HepG2 (cell line): ENCODE measurements around the gene ZPR1. TPM values are rescaled to one million over a fixed set of nuclear protein-coding genes. Genes with fewer than 3 reads are reported as not detected.

Source experiments
- CEBPB ChIP-seq: IDR thresholded peaks from 2 replicates; pipeline ENCODE4 v1.6.1; 2011; ENCODE audit warnings: low read depth, low read length, improper control_type of control experiment, borderline replicate concordance
- DNMT3B ChIP-seq: conservative IDR thresholded peaks from 2 replicates; pipeline ENCODE4 v1.6.1; 2016; ENCODE audit warnings: missing biosample characterization, control low read depth
- HNF4A ChIP-seq: sonication (generic); formaldehyde crosslinking; IDR thresholded peaks from 2 replicates; pipeline ENCODE4 v1.4.0; 2020; ENCODE audit warnings: missing genetic modification reagents
- PAF1 ChIP-seq: IDR thresholded peaks from 2 replicates; pipeline ENCODE4 v1.6.1; 2016; ENCODE audit warnings: missing genetic modification reagents, missing compliant biosample characterization
- PHF21A ChIP-seq: sonication (generic); formaldehyde crosslinking; IDR thresholded peaks from 2 replicates; pipeline ENCODE4 v1.5.0; 2020; ENCODE audit warnings: mild to moderate bottlenecking, missing genetic modification reagents
- SKI ChIP-seq: fragments of 450-650 bp; IDR thresholded peaks from one replicate; pipeline ENCODE4 v1.6.1; 2018; ENCODE audit warnings: mild to moderate bottlenecking; ENCODE audit not compliant: partially characterized antibody
- SMAD1 ChIP-seq: sonication (generic); formaldehyde crosslinking; IDR thresholded peaks from 2 replicates; pipeline ENCODE4 v1.4.0; 2020; ENCODE audit warnings: missing genetic modification reagents, low read depth, mild to moderate bottlenecking, borderline replicate concordance
- STAT6 ChIP-seq: sonication (generic); formaldehyde crosslinking; IDR thresholded peaks from 2 replicates; pipeline ENCODE4 v1.4.0; 2020; ENCODE audit warnings: missing genetic modification reagents, mild to moderate bottlenecking, borderline replicate concordance
- YY1 ChIP-seq: IDR thresholded peaks from 2 replicates; pipeline ENCODE4 v1.6.1; 2011; ENCODE audit warnings: low read length, low read depth, moderate library complexity, mild to moderate bottlenecking; ENCODE audit not compliant: insufficient read depth, insufficient replicate concordance
- ZBTB49 ChIP-seq: sonication (generic); formaldehyde crosslinking; IDR thresholded peaks from 2 replicates; pipeline ENCODE4 v1.4.0; 2020; ENCODE audit warnings: missing genetic modification reagents, borderline replicate concordance
- ZNF10 ChIP-seq: sonication (generic); formaldehyde crosslinking; IDR thresholded peaks from 2 replicates; pipeline ENCODE4 v1.4.0; 2020; ENCODE audit warnings: mild to moderate bottlenecking, low read depth, missing genetic modification reagents, borderline replicate concordance
- ZNF251 ChIP-seq: sonication (generic); formaldehyde crosslinking; IDR thresholded peaks from 2 replicates; pipeline ENCODE4 v1.9.0; 2021; ENCODE audit warnings: mild to moderate bottlenecking, missing genetic modification reagents
- ZNF543 ChIP-seq: sonication (generic); formaldehyde crosslinking; IDR thresholded peaks from 2 replicates; pipeline ENCODE4 v1.4.0; 2020; ENCODE audit warnings: mild to moderate bottlenecking, missing genetic modification reagents
- ZNF557 ChIP-seq: sonication (generic); formaldehyde crosslinking; IDR thresholded peaks from 2 replicates; pipeline ENCODE4 v1.4.0; 2020; ENCODE audit warnings: missing genetic modification reagents
- ZNF639 ChIP-seq: conservative IDR thresholded peaks from 2 replicates; pipeline ENCODE4 v1.6.1; 2018; ENCODE audit warnings: missing genetic modification reagents
- ZNF720 ChIP-seq: sonication (generic); formaldehyde crosslinking; IDR thresholded peaks from 2 replicates; pipeline ENCODE4 v1.4.0; 2020; ENCODE audit warnings: missing genetic modification reagents
- ZNF770 ChIP-seq: sonication (generic); formaldehyde crosslinking; IDR thresholded peaks from 2 replicates; pipeline ENCODE4 v1.5.0; 2020; ENCODE audit warnings: mild to moderate bottlenecking, missing genetic modification reagents
- ZNF782 ChIP-seq: sonication (generic); formaldehyde crosslinking; IDR thresholded peaks from 2 replicates; pipeline ENCODE4 v1.4.0; 2020; ENCODE audit warnings: missing genetic modification reagents, mild to moderate bottlenecking, borderline replicate concordance
- ZNF816 ChIP-seq: sonication (generic); formaldehyde crosslinking; IDR thresholded peaks from 2 replicates; pipeline ENCODE4 v1.8.0; 2022; ENCODE audit warnings: missing genetic modification reagents, mild to moderate bottlenecking, borderline replicate concordance
- ZSCAN30 ChIP-seq: sonication (generic); formaldehyde crosslinking; IDR thresholded peaks from 2 replicates; pipeline ENCODE4 v1.5.0; 2020; ENCODE audit warnings: mild to moderate bottlenecking, missing genetic modification reagents
- polyA plus RNA-seq, 8 experiments: library from polyadenylated mRNA; depleted of rRNA in 3 of 8; stranded (reverse) in 7 of 8; unstranded in 1 of 8; fragments of >200 nt; fragmentation: Illumina TruSeq in 4 of 8; extraction: Trizol in 4 of 8; gene quantifications; 2 replicates each; pipeline versions ENCODE4 v1.2.1 to v1.2.3, GENCODE V29; 2011 to 2016; ENCODE audit warnings: low read depth in 4 of 8, missing spikeins in 1 of 8, mixed read lengths in 1 of 8; ENCODE audit not compliant: insufficient read depth in 1 of 8
- total RNA-seq, 5 experiments: library from RNA; depleted of rRNA; stranded (reverse); fragments of >200 nt; fragmentation: Illumina TruSeq; extraction: Trizol; gene quantifications; 2 replicates each; pipeline ENCODE4 v1.2.3, GENCODE V29; 2016; ENCODE audit warnings: low read depth in 1 of 5

Gene ZPR1
- total and polyA plus RNA-seq, 2 of the 13 experiments (the other 11 are each of a cell fraction or from before 2014, with no cell fraction given) = 40.0 to 79.3 TPM

- TF ChIP-seq DNMT3B (CRISPR knock-in tag) (peak; percentile 40; the same call in 1 of the 2 replicates), YY1 (peak; percentile 95), SKI (peak; percentile 86), ZNF770 (CRISPR knock-in tag) (peak; percentile 61), STAT6 (CRISPR knock-in tag) (0 out of 2 replicates have a peak, but pooled peaks have one; percentile 81), ZNF816 (CRISPR knock-in tag) (peak; percentile 75; the same call in 1 of the 2 replicates), SMAD1 (CRISPR knock-in tag) (peak; percentile 90; the same call in 1 of the 2 replicates), ZSCAN30 (no peak), ZNF782 (CRISPR knock-in tag) (0 out of 2 replicates have a peak, but pooled peaks have one; percentile 80), ZNF251 (CRISPR knock-in tag) (0 out of 2 replicates have a peak, but pooled peaks have one; percentile 34), CEBPB (no peak), ZNF10 (CRISPR knock-in tag) (no peak), ZNF720 (CRISPR knock-in tag) (no peak; the same call in 1 of the 2 replicates), ZNF639 (CRISPR knock-in tag) (peak; percentile 90), ZBTB49 (CRISPR knock-in tag) (peak; percentile 15; the same call in 1 of the 2 replicates), PAF1 (no peak), HNF4A (CRISPR knock-in tag) (0 out of 2 replicates have a peak, but pooled peaks have one; percentile 35), PHF21A (CRISPR knock-in tag) (peak; percentile 55; the same call in 1 of the 2 replicates), ZNF543 (peak; percentile 70; the same call in 1 of the 2 replicates), ZNF557 (CRISPR knock-in tag) (0 out of 2 replicates have a peak, but pooled peaks have one; percentile 78)
Observed at GRCh38 chr11:116772443-116773202, 15.2 kb downstream of the ZPR1 start, which contains the start of gene BUD13 (continued).
